Colonic mucosa (tissue), 4 donors: ENCODE results near the gene SPOP. TPM values are rescaled to one million over a fixed set of nuclear protein-coding genes. Genes with fewer than 3 reads are reported as not detected.

Experiments used
- DNase-seq: peaks from one replicate; pipeline ENCODE4 v3.0.0-alpha.2; 2020
- H3K27ac ChIP-seq: fragments of 200-600 bp; one replicate; pipeline ENCODE4 v1.8.0; 2021
- H3K27me3 ChIP-seq: fragments of 200-600 bp; one replicate; pipeline ENCODE4 v1.8.0; 2021
- H3K36me3 ChIP-seq: fragments of 200-600 bp; one replicate; pipeline ENCODE4 v1.8.0; 2021
- H3K4me1 ChIP-seq: fragments of 200-600 bp; one replicate; pipeline ENCODE4 v1.8.0; 2021; ENCODE audit warnings: mild to moderate bottlenecking
- H3K4me3 ChIP-seq: fragments of 200-600 bp; one replicate; pipeline ENCODE4 v1.8.0; 2021
- H3K9ac ChIP-seq, 2 donors: one replicate each; pipeline ENCODE4 v1.7.0; 2013; ENCODE audit warnings: control low read depth in 2 of 2, low read depth in 2 of 2, low read length in 2 of 2
- H3K9me3 ChIP-seq: fragments of 200-600 bp; one replicate; pipeline ENCODE4 v1.8.0; 2021
- CTCF ChIP-seq: fragments of 200-600 bp; IDR thresholded peaks from one replicate; pipeline ENCODE4 v1.8.0; 2022; ENCODE audit warnings: antibody characterized with exemption, mild to moderate bottlenecking
- intact Hi-C: fragments of 100-400 bp; cut with DNase I; formaldehyde crosslinking; loops from one replicate; pipeline ENCODE4 v1.14.1; 2022
- total RNA-seq, 2 donors: library from RNA; stranded (reverse); fragmentation: NEBNext Ultra II Directional in 1 of 2; extraction: Animal tissue kit (Norgen Biotek cat#: 25700) in 1 of 2; gene quantifications; one replicate each; pipeline ENCODE4 v1.2.1, GENCODE V29; 2021
- donor health status: healthy.
- donor health status: DM: no; HTN: no; CAD: no.
- donor health status: DM: no; HTN: no; CAD: no.

SPOP gene
- total RNA-seq, 2 donors from 2014 or later = 60.5 to 83.2 TPM

GRCh38 chr17:49694847-49695697, 17.2 kb upstream of the SPOP start:
- DNase-seq = peak; percentile 72
- H3K9ac ChIP-seq = no peak overlapping the region
- H3K9me3 ChIP-seq = no peaks in the 10 kb centered on the region
- H3K4me3 ChIP-seq = no peak overlapping the region
- H3K4me1 ChIP-seq = peaks cover 4% of the 10 kb centered on the region
- intact Hi-C loops = loop anchor here (1.0 to 10.0 kb wide), 2 partner anchors 127 to 160 kb away; no protein-coding TSS in a partner anchor
- TF ChIP-seq CTCF = peak; percentile 93
- H3K27ac ChIP-seq = no peak overlapping the region
- H3K27me3 ChIP-seq = no peaks in the 10 kb centered on the region
- H3K36me3 ChIP-seq = no peaks in the 10 kb centered on the region

- no peaks in the 10 kb centered on the region for H3K36me3 ChIP-seq
- H3K4me3 ChIP-seq = no peak overlapping the region
- intact Hi-C loops = loop anchor here (10.0 kb wide), 1 partner anchor 162 kb away; no protein-coding TSS in a partner anchor
- peaks cover 4% of the 10 kb centered on the region for H3K4me1 ChIP-seq
- no peak for TF ChIP-seq CTCF
- no peaks in the 10 kb centered on the region for H3K9me3 ChIP-seq
- DNase-seq = no peak
- no peak overlapping the region for H3K9ac ChIP-seq
- H3K27me3 ChIP-seq = no peaks in the 10 kb centered on the region
- peak overlapping the region; percentile 48 for H3K27ac ChIP-seq
Observed at GRCh38 chr17:49692751-49693150, 14.9 kb upstream of the SPOP start.

GRCh38 chr17:49691677-49692191, 13.8 kb upstream of the SPOP start:
- H3K27ac ChIP-seq = peak overlapping the region; percentile 48
- H3K9me3 ChIP-seq = no peaks in the 10 kb centered on the region
- H3K9ac ChIP-seq = no peak overlapping the region
- H3K4me3 ChIP-seq = no peak overlapping the region
- intact Hi-C loops = loop anchor here (10.0 kb wide), 1 partner anchor 163 kb away; no protein-coding TSS in a partner anchor
- no peak for DNase-seq
- H3K4me1 ChIP-seq = peaks cover 4% of the 10 kb centered on the region
- H3K36me3 ChIP-seq = no peaks in the 10 kb centered on the region
- no peak for TF ChIP-seq CTCF
- H3K27me3 ChIP-seq = no peaks in the 10 kb centered on the region

GRCh38 chr17:49691086-49691676, 13.3 kb upstream of the SPOP start:
- Histone ChIP-seq H3K4me3 (no peak overlapping the region), H3K9ac (no peak overlapping the region), H3K36me3 (no peaks in the 10 kb centered on the region), H3K4me1 (peaks cover 4% of the 10 kb centered on the region), H3K9me3 (no peaks in the 10 kb centered on the region), H3K27me3 (no peaks in the 10 kb centered on the region), H3K27ac (peak overlapping the region; percentile 48)
- intact Hi-C loops = loop anchor here (10.0 kb wide), 1 partner anchor 164 kb away; no protein-coding TSS in a partner anchor
- DNase-seq = no peak
- TF ChIP-seq CTCF = no peak

- H3K4me1 ChIP-seq = peaks cover 4% of the 10 kb centered on the region
- H3K36me3 ChIP-seq = no peaks in the 10 kb centered on the region
- intact Hi-C loops = loop anchor here (10.0 kb wide), 1 partner anchor 165 kb away; no protein-coding TSS in a partner anchor
- no peaks in the 10 kb centered on the region for H3K27me3 ChIP-seq
- no peak for DNase-seq
- H3K4me3 ChIP-seq = no peak overlapping the region
- no peak for TF ChIP-seq CTCF
- H3K9me3 ChIP-seq = no peaks in the 10 kb centered on the region
- H3K9ac ChIP-seq = no peak overlapping the region
- H3K27ac ChIP-seq = no peak overlapping the region
Observed at GRCh38 chr17:49690256-49690655, 12.4 kb upstream of the SPOP start.
